Fibroblast of mammary gland (primary cell): ENCODE results near the gene ZNF441.

Experiments
- DNase-seq: peaks from one replicate; pipeline ENCODE4 v3.0.0-alpha.2; 2010; ENCODE audit warnings: low read depth
- H3K4me3 ChIP-seq: 2 replicates; pipeline ENCODE4 v1.5.1; 2011; ENCODE audit warnings: low read depth, mild to moderate bottlenecking, low read length, moderate library complexity; ENCODE audit not compliant: control insufficient read depth
- CTCF ChIP-seq: conservative IDR thresholded peaks from 2 replicates; pipeline ENCODE4 v1.5.1; 2011; ENCODE audit warnings: low read depth, low read length, inconsistent platforms; ENCODE audit not compliant: control insufficient read depth, insufficient read depth

The ZNF441 gene

DNA sequence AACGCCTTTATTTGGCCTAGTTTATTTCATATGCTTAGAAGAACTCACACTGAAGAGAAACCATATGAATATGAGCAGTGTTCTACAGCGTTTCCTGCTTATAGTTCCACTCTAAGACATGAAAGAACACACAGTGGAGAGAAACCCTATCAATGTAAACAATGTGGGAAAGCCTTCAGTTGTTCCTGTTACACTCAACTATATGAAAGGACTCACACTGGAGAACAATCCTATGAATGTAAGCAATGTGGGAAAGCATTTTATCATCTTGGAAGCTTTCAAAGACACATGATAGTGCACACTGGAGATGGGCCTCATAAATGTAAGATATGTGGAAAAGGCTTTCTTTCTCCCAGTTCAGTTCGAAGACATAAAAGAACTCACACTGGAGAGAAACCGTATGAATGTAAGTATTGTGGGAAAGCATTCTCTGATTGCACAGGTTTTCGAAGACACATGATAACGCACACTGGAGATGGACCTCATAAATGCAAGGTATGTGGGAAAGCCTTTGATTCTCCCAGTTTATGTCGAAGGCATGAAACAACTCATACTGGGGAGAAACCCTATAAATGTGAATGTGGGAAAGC lies 13.7 kb downstream of the ZNF441 start:
- no peak for DNase-seq
- no peak for TF ChIP-seq CTCF
- no peak overlapping the region for H3K4me3 ChIP-seq

- no peak overlapping the region for H3K4me3 ChIP-seq
- TF ChIP-seq CTCF, result no peak
- DNase-seq, result peak; percentile 17
Measured at GRCh38 chr19:11781295-11782057, 14.7 kb downstream of the ZNF441 start.

GRCh38 chr19:11783767-11784166 lies 17.0 kb downstream of the ZNF441 start:
- H3K4me3 ChIP-seq, result no peak overlapping the region
- TF ChIP-seq CTCF, result no peak
- DNase-seq, result no peak

DNA sequence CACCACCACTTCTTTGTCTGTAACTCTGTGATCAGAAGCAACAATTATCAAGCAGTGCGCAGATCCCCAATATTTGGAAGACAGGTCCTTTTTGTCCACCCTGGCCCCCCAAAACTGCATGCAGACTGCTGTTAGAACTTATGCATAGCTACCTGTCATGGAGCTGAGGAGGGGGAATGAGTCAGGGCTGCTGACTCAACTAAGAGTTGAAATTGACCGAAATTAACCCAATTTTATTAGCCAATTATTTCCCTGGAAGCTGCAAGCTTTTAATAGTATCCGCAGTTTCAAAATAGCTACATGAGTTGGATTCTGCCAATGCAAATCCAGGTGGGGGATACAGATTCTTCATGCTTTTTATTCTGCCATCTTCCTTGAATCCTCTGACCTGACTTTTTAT lies 17.6 kb downstream of the ZNF441 start:
- H3K4me3 ChIP-seq, result no peak overlapping the region
- no peak for TF ChIP-seq CTCF
- DNase-seq, result no peak

DNA sequence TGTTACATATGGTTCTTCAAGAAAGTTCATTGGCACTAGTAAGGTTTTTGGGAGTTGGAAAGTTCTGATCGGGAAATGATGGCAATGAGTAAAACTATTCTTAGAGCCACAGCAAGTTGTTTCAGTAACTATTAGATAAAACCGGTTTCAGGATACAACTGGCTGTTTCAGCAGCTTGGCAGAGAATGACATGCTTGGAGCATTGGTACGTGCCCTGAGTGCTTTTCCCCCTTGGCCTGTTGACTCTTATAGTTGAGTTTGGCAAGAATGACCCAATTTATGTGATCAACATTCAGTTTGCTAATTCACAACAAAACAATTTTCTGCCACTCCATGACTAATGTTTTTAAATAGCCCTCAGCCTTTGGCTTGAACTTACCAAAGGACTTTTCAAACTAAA lies 20.7 kb downstream of the ZNF441 start:
- no peak for DNase-seq
- no peak overlapping the region for H3K4me3 ChIP-seq
- no peak for TF ChIP-seq CTCF

DNA sequence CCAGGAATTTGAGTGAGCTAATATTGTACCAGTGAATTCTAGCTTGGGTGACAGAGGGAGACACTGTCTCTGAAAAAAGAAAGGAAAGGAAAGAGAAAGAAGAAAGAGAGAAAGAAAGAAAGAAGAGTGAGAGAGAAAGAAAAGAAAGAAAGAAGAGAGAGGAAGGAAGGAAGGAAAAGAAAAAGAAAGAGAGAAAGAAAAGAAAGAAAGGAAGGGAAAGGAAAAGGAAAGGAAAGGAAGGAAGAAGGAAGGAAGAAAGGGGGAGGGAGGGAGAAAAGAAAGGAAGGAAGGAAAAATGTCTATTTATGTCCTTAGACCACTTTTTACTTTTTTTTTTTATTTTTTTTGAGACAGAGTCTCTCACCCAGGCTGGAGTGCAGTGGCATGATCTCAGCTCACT lies 26.1 kb downstream of the ZNF441 start:
- no peak for TF ChIP-seq CTCF
- no peak overlapping the region for H3K4me3 ChIP-seq
- DNase-seq, result no peak
